Natural killer cell (primary cell): Measurements from ENCODE around the gene TICRR. TPM values are rescaled to one million over a fixed set of nuclear protein-coding genes. Genes with fewer than 3 reads are reported as not detected.

Experiments
- ATAC-seq, 3 donors: fragments of 150-1000 bp in 2 of 3; fragments of 200-7000 bp in 1 of 3; cut with Tn5 transposase; 1 replicate in 1 of 3; 2 replicates in 2 of 3; pipeline ENCODE4 v1.10.0; 2021; ENCODE audit warnings: mild to moderate bottlenecking in 2 of 3, moderate library complexity in 2 of 3
- DNase-seq, 2 donors: peaks; one replicate each; pipeline versions ENCODE4 v3.0.0 to v3.0.0-alpha.2; 2013 to 2021; ENCODE audit warnings: mixed read lengths in 1 of 2
- H3K27ac ChIP-seq: one replicate; pipeline ENCODE4 v1.5.1; 2013; ENCODE audit warnings: mild to moderate bottlenecking, low read length
- H3K27me3 ChIP-seq: one replicate; pipeline ENCODE4 v1.6.1; 2013; ENCODE audit warnings: low read length; ENCODE audit not compliant: control insufficient read depth, insufficient read depth
- H3K36me3 ChIP-seq: one replicate; pipeline ENCODE4 v1.6.1; 2013; ENCODE audit warnings: low read length; ENCODE audit not compliant: control insufficient read depth, insufficient read depth
- H3K4me1 ChIP-seq: one replicate; pipeline ENCODE4 v1.6.1; 2013; ENCODE audit warnings: low read length; ENCODE audit not compliant: control insufficient read depth, insufficient read depth
- H3K4me3 ChIP-seq: one replicate; pipeline ENCODE4 v1.5.1; 2013; ENCODE audit warnings: low read length
- H3K9me3 ChIP-seq: one replicate; pipeline ENCODE4 v1.6.1; 2013; ENCODE audit warnings: low read length; ENCODE audit not compliant: control insufficient read depth, insufficient read depth
- H3K27ac Mint-ChIP-seq, 2 donors: one replicate each; pipeline ENCODE4 v1.8.0; 2022; ENCODE audit warnings: mild to moderate bottlenecking in 2 of 2, mixed read lengths in 2 of 2, moderate library complexity in 1 of 2
- H3K27me3 Mint-ChIP-seq, 2 donors: one replicate each; pipeline ENCODE4 v1.8.0; 2022; ENCODE audit warnings: low read depth in 2 of 2, mixed read lengths in 2 of 2
- H3K36me3 Mint-ChIP-seq: one replicate; pipeline ENCODE4 v1.8.0; 2022; ENCODE audit warnings: mixed read lengths
- H3K4me1 Mint-ChIP-seq, 2 donors: one replicate each; pipeline ENCODE4 v1.8.0; 2022; ENCODE audit warnings: mixed read lengths in 2 of 2
- H3K4me3 Mint-ChIP-seq: one replicate; pipeline ENCODE4 v1.8.0; 2022; ENCODE audit warnings: mild to moderate bottlenecking, moderate library complexity, mixed read lengths
- H3K9me3 Mint-ChIP-seq, 2 donors: one replicate each; pipeline ENCODE4 v1.8.0; 2022; ENCODE audit warnings: mixed read lengths in 2 of 2
- CTCF ChIP-seq: fragments of 200-600 bp; IDR thresholded peaks from one replicate; pipeline ENCODE4 v1.8.0; 2022; ENCODE audit warnings: antibody characterized with exemption
- WGBS: methylation state at CpG from one replicate; pipeline ENCODE4 v1.1.7; 2013; ENCODE audit warnings: missing lambda C conversion rate; ENCODE audit not compliant: insufficient coverage; 5-methylcytosine and 5-hydroxymethylcytosine counted together
- intact Hi-C: fragments of 100-400 bp; cut with micrococcal nuclease; formaldehyde crosslinking; loops from one replicate; pipeline ENCODE4 v1.14.2; 2022
- total RNA-seq, 4 donors: library from RNA; stranded (reverse); fragments of 120-200 nt in 1 of 4; gene quantifications; one replicate each; pipeline versions ENCODE4 v1.2.3 to v1.2.4, GENCODE V29; 2013 to 2022

The TICRR gene, protein sequence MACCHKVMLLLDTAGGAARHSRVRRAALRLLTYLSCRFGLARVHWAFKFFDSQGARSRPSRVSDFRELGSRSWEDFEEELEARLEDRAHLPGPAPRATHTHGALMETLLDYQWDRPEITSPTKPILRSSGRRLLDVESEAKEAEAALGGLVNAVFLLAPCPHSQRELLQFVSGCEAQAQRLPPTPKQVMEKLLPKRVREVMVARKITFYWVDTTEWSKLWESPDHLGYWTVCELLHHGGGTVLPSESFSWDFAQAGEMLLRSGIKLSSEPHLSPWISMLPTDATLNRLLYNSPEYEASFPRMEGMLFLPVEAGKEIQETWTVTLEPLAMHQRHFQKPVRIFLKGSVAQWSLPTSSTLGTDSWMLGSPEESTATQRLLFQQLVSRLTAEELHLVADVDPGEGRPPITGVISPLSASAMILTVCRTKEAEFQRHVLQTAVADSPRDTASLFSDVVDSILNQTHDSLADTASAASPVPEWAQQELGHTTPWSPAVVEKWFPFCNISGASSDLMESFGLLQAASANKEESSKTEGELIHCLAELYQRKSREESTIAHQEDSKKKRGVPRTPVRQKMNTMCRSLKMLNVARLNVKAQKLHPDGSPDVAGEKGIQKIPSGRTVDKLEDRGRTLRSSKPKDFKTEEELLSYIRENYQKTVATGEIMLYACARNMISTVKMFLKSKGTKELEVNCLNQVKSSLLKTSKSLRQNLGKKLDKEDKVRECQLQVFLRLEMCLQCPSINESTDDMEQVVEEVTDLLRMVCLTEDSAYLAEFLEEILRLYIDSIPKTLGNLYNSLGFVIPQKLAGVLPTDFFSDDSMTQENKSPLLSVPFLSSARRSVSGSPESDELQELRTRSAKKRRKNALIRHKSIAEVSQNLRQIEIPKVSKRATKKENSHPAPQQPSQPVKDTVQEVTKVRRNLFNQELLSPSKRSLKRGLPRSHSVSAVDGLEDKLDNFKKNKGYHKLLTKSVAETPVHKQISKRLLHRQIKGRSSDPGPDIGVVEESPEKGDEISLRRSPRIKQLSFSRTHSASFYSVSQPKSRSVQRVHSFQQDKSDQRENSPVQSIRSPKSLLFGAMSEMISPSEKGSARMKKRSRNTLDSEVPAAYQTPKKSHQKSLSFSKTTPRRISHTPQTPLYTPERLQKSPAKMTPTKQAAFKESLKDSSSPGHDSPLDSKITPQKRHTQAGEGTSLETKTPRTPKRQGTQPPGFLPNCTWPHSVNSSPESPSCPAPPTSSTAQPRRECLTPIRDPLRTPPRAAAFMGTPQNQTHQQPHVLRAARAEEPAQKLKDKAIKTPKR (N-terminal part only)
- under 1 TPM; 0.13 to 0.59 (median 0.14) TPM for total RNA-seq
- total RNA-seq (2013), result 0.14 TPM

DNA sequence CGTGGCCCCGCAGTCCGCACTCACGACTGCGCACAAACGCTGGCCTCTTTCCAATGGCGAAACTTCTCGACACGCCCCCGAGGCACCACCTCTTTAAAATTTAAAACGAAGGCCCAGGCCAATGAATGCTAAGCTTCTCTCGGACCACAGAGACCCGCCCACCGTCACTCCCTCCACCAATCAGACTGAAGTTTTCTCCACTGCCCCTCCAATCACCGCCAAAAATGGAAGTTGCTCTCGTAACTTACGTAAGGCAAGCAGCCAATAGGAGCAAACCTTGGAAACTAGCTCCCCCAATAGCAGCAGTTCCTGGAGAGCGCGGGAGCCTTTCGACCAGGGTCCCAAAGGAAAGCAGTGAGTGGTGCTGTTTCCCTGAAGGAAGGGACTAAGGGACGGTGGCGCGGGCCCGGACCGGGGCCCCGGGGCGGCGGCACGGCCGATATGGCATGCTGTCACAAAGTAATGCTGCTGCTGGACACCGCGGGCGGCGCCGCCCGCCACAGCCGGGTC is at the start of gene TICRR:
Gene TICRR, plus strand, starts transcription at position 324 of the 510 bp plus-strand sequence. Its CDS starts 118 bp downstream, at position 442.
- under 1% methylated on average over 37 of the region's 37 CpGs for WGBS

GRCh38 chr15:89526181-89526580 is 49.1 kb upstream of the TICRR start:
- H3K4me1 Mint-ChIP-seq, result no peaks in the 10 kb centered on the region
- Histone ChIP-seq H3K4me3 (no peak overlapping the region), H3K27ac (no peak overlapping the region), H3K9me3 (no peaks in the 10 kb centered on the region), H3K36me3 (no peaks in the 10 kb centered on the region), H3K27me3 (no peaks in the 10 kb centered on the region), H3K4me1 (no peaks in the 10 kb centered on the region)
- H3K27ac Mint-ChIP-seq, result no peak overlapping the region
- no peak for DNase-seq
- no peaks in the 10 kb centered on the region for H3K9me3 Mint-ChIP-seq
- intact Hi-C loops, result no loop called here
- no peak overlapping the region for H3K4me3 Mint-ChIP-seq
- TF ChIP-seq CTCF, result no peak
- no peak for ATAC-seq
- H3K27me3 Mint-ChIP-seq, result peaks cover 4 to 7% of the 10 kb centered on the region in 2 donors
- H3K36me3 Mint-ChIP-seq, result no peaks in the 10 kb centered on the region
- WGBS, result 93% methylated on average over 6 of the region's 7 CpGs

More for the DNA sequence above, at the start of gene TICRR:
- TF ChIP-seq CTCF, result no peak
- Mint-ChIP-seq H3K9me3 (no peaks in the 10 kb centered on the region), H3K27ac (peak within 1 kb of the TSS; percentile 62 to 69), H3K36me3 (no peaks in the 10 kb centered on the region), H3K4me3 (peak within 1 kb of the TSS; percentile 82), H3K4me1 (peaks cover 16 to 18% of the 10 kb centered on the region in 2 donors), H3K27me3 (peaks cover 10 to 16% of the 10 kb centered on the region in 2 donors)
- Histone ChIP-seq H3K4me1 (peaks cover 11% of the 10 kb centered on the region), H3K27ac (no peak within 1 kb of the TSS), H3K36me3 (no peaks in the 10 kb centered on the region), H3K9me3 (no peaks in the 10 kb centered on the region), H3K4me3 (peak within 1 kb of the TSS; percentile 61), H3K27me3 (no peaks in the 10 kb centered on the region)
- DNase-seq (peak; percentile 92 to 98), ATAC-seq (peak; percentile 97 to 99 (median 97))
- intact Hi-C loops, result no loop called here

DNA sequence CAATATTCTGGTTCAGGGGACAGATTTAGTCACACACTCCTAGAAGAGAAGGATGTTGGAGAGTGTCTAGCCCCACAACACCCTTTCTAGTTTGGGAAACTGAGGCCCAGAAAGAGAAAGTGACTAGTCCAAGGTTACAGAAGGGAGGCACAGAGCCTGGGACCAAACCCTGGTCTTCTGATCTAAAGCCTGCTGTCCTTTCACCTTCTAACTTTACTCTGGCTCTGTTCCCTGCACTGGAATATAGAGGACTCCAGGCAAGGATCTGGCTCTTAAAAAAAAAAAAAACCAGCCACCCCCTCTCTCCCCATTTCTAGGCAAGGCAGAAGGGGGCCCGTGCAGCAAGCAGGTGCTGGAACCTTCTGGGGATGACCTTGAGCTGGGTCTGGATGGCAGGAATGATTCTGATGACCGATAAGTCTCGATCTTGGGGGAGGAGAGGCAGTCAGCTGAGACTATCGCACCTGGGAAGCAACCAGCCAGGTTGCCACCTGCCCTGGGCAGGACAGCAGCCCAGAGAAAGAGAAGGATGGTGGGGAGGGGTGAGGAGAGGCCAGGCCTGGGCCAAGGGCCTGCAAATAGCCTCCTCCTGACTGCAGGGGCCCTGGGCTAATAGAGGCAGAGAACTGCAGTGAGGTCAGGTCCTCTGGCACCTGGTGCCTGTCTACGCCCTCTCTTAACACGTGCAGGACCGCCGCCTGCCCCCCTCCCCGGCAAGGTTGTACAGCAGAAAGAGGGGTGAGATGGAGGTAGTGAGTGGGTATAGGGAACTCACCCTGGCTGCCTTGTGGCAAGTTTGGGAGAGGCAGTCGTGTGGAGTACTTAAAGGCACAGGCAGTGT is 48.4 kb upstream of the TICRR start:
- ATAC-seq, result no peak
- Histone ChIP-seq H3K27me3 (no peaks in the 10 kb centered on the region), H3K27ac (no peak overlapping the region), H3K4me3 (no peak overlapping the region), H3K36me3 (no peaks in the 10 kb centered on the region), H3K4me1 (no peaks in the 10 kb centered on the region), H3K9me3 (no peaks in the 10 kb centered on the region)
- Mint-ChIP-seq H3K27ac (no peak overlapping the region), H3K27me3 (peaks cover 4 to 7% of the 10 kb centered on the region in 2 donors), H3K36me3 (no peaks in the 10 kb centered on the region), H3K9me3 (no peaks in the 10 kb centered on the region), H3K4me3 (no peak overlapping the region), H3K4me1 (no peaks in the 10 kb centered on the region)
- no peak for TF ChIP-seq CTCF
- intact Hi-C loops, result no loop called here
- 84% methylated on average over 10 of the region's 10 CpGs for WGBS
- DNase-seq, result no peak
